SK-N-SH (cell line): Measurements from ENCODE around the gene NSD2. TPM values are rescaled to one million over a fixed set of nuclear protein-coding genes. Genes with fewer than 3 reads are reported as not detected.

Source experiments
- CTCF ChIA-PET: fragments of 300-600, 350-600 bp; formaldehyde crosslinking; extraction: SDS; loops from one replicate; lab custom pipeline; 2021; lab: Yijun Ruan, JAX
- POLR2A ChIA-PET: fragments of 350-600 bp; sonication (Branson Sonifier 250); formaldehyde crosslinking; extraction: SDS; loops from one replicate; lab custom pipeline; 2020; ENCODE audit warnings: antibody characterized with exemption, inconsistent platforms; lab: Yijun Ruan, JAX
- DNase-seq: peaks from one replicate; pipeline ENCODE4 v3.0.0; 2012
- H2AFZ ChIP-seq: fragments of 200-600 bp; sonication (generic); 2 replicates; pipeline ENCODE4 v1.8.1; 2016; ENCODE audit warnings: antibody characterized with exemption, mild to moderate bottlenecking, low read depth
- H3F3A ChIP-seq: fragments of 200-600 bp; sonication (generic); replicated peaks from 2 replicates; pipeline ENCODE3; 2016; ENCODE audit warnings: antibody characterized with exemption, mild to moderate bottlenecking; ENCODE audit not compliant: insufficient read depth
- H3K27ac ChIP-seq, 2 experiments: fragments of 200-500 bp in 1 of 2; fragments of 200-600 bp in 1 of 2; sonication (Bioruptor generic) in 1 of 2; sonication (generic), shearing (Covaris generic) in 1 of 2; 2 replicates each; pipeline versions ENCODE4 v1.5.1 to v1.6.1; 2014 to 2016; ENCODE audit warnings: low read depth in 2 of 2, inconsistent platforms in 1 of 2, low read length in 1 of 2, mild to moderate bottlenecking in 1 of 2, mixed read lengths in 1 of 2
- H3K27me3 ChIP-seq: fragments of 200-600 bp; sonication (generic), shearing (Covaris generic); 2 replicates; pipeline ENCODE4 v1.6.1; 2016; ENCODE audit warnings: mixed run types; ENCODE audit not compliant: insufficient read depth
- H3K36me3 ChIP-seq, 2 experiments: fragments of 200-500 bp in 1 of 2; fragments of 200-600 bp in 1 of 2; sonication (Bioruptor generic) in 1 of 2; sonication (generic) in 1 of 2; replicated peaks in 1 of 2; 2 replicates each; pipeline versions ENCODE3 to v1.5.1; 2014 to 2016; ENCODE audit warnings: low read length in 1 of 2, mild to moderate bottlenecking in 1 of 2; ENCODE audit not compliant: insufficient read depth in 2 of 2, control insufficient read depth in 1 of 2
- H3K4me1 ChIP-seq, 2 experiments: fragments of 200-500 bp in 1 of 2; fragments of 200-600 bp in 1 of 2; sonication (Bioruptor generic) in 1 of 2; sonication (generic), shearing (Covaris generic) in 1 of 2; 2 replicates each; pipeline versions ENCODE4 v1.5.1 to v1.6.1; 2014 to 2016; ENCODE audit warnings: low read depth in 1 of 2, low read length in 1 of 2, mixed run types in 1 of 2; ENCODE audit not compliant: insufficient read depth in 2 of 2, control insufficient read depth in 1 of 2
- H3K4me2 ChIP-seq: fragments of 200-600 bp; sonication (generic), shearing (Covaris generic); 2 replicates; pipeline ENCODE4 v1.6.1; 2017; ENCODE audit warnings: mixed run types
- H3K4me3 ChIP-seq, 2 experiments: fragments of 200-500 bp in 1 of 2; fragments of 200-600 bp in 1 of 2; sonication (Bioruptor generic) in 1 of 2; sonication (generic), shearing (Covaris generic) in 1 of 2; 2 replicates each; pipeline versions ENCODE4 v1.5.1 to v1.8.1; 2014 to 2016; ENCODE audit warnings: low read depth in 2 of 2, inconsistent platforms in 1 of 2, low read length in 1 of 2, mild to moderate bottlenecking in 1 of 2, mixed read lengths in 1 of 2, moderate library complexity in 1 of 2
- H3K79me2 ChIP-seq: fragments of 200-600 bp; sonication (generic); 2 replicates; pipeline ENCODE4 v1.8.1; 2017; ENCODE audit warnings: mild to moderate bottlenecking; ENCODE audit not compliant: insufficient read depth
- H3K9ac ChIP-seq: fragments of 200-600 bp; sonication (generic); 2 replicates; pipeline ENCODE4 v1.6.1; 2017; ENCODE audit warnings: mixed run types
- H3K9me2 ChIP-seq: fragments of 200-600 bp; sonication (generic); 2 replicates; pipeline ENCODE4 v1.6.1; 2017; ENCODE audit warnings: mixed run types
- H3K9me3 ChIP-seq: fragments of 200-600 bp; sonication (generic); 2 replicates; pipeline ENCODE4 v1.6.1; 2017; ENCODE audit warnings: mixed run types, mild to moderate bottlenecking, moderate library complexity
- H4K20me1 ChIP-seq: fragments of 200-600 bp; sonication (generic); 2 replicates; pipeline ENCODE4 v1.6.1; 2017; ENCODE audit warnings: mild to moderate bottlenecking, mixed run types; ENCODE audit not compliant: insufficient read depth
- CHD2 ChIP-seq: fragments of 150-350 bp; IDR thresholded peaks from 2 replicates; pipeline ENCODE4 v1.6.1; 2018; ENCODE audit warnings: low read length; ENCODE audit not compliant: partially characterized antibody
- GABPA ChIP-seq: IDR thresholded peaks from 2 replicates; pipeline ENCODE4 v1.4.0; 2012; ENCODE audit warnings: low read depth, mild to moderate bottlenecking
- GATA2 ChIP-seq: sonication (generic); formaldehyde crosslinking; IDR thresholded peaks from 2 replicates; pipeline ENCODE4 v1.5.0; 2020; ENCODE audit warnings: mild to moderate bottlenecking, missing genetic modification reagents
- JUND ChIP-seq: IDR thresholded peaks from 2 replicates; pipeline ENCODE4 v1.4.0; 2012
- MAX ChIP-seq: IDR thresholded peaks from 2 replicates; pipeline ENCODE4 v1.4.0; 2012; ENCODE audit warnings: low read depth
- MEF2A ChIP-seq: IDR thresholded peaks from 2 replicates; pipeline ENCODE4 v1.4.0; 2012; ENCODE audit warnings: low read depth, borderline replicate concordance
- RCOR1 ChIP-seq: fragments of 150-350 bp; IDR thresholded peaks from 2 replicates; pipeline ENCODE4 v1.6.1; 2017; ENCODE audit warnings: antibody characterized with exemption, low read length
- RFX5 ChIP-seq: IDR thresholded peaks from 2 replicates; pipeline ENCODE4 v1.6.1; 2012; ENCODE audit warnings: mild to moderate bottlenecking, improper control_type of control experiment, low read length
- RXRA ChIP-seq: IDR thresholded peaks from 2 replicates; pipeline ENCODE4 v1.4.0; 2012; ENCODE audit warnings: low read depth, mild to moderate bottlenecking, borderline replicate concordance
- SMC3 ChIP-seq: IDR thresholded peaks from 2 replicates; pipeline ENCODE4 v1.6.1; 2012; ENCODE audit warnings: low read depth, low read length, improper control_type of control experiment
- TAF1 ChIP-seq: IDR thresholded peaks from 2 replicates; pipeline ENCODE4 v1.6.1; 2012; ENCODE audit warnings: low read depth, mild to moderate bottlenecking, low read length, moderate library complexity, borderline replicate concordance
- TCF12 ChIP-seq: IDR thresholded peaks from 2 replicates; pipeline ENCODE4 v1.4.0; 2012
- YY1 ChIP-seq: IDR thresholded peaks from 2 replicates; pipeline ENCODE4 v1.4.0; 2012; ENCODE audit warnings: low read depth, mild to moderate bottlenecking
- WGBS: methylation state at CpG from one replicate; pipeline ENCODE4 v1.1.6; 2017; ENCODE audit warnings: low lambda C conversion rate; 5-methylcytosine and 5-hydroxymethylcytosine counted together
- polyA plus RNA-seq, 3 experiments: library from polyadenylated mRNA; depleted of rRNA; stranded (reverse); fragments of >200 nt; gene quantifications; 2 replicates each; pipeline ENCODE4 v1.2.3, GENCODE V29; 2012
- TF ChIP-seq, protein P1 (sequence below): fragments of 150-350 bp; IDR thresholded peaks from 2 replicates; pipeline ENCODE4 v1.6.1; 2017; ENCODE audit warnings: antibody characterized with exemption, low read length, low read depth, borderline replicate concordance
- TF ChIP-seq, protein P2 (sequence below): IDR thresholded peaks from 2 replicates; pipeline ENCODE4 v1.4.0; 2012; ENCODE audit warnings: low read depth, borderline replicate concordance
- TF ChIP-seq, protein P3 (sequence below): fragments of 200-600 bp; sonication (generic); IDR thresholded peaks from 2 replicates; pipeline ENCODE4 v1.6.1; 2017; ENCODE audit warnings: antibody characterized with exemption, mild to moderate bottlenecking, moderate library complexity

The NSD2 gene
- polyA plus RNA-seq, 1 of the 3 experiments (the other 2 are of a cell fraction): 34.2 TPM

DNA sequence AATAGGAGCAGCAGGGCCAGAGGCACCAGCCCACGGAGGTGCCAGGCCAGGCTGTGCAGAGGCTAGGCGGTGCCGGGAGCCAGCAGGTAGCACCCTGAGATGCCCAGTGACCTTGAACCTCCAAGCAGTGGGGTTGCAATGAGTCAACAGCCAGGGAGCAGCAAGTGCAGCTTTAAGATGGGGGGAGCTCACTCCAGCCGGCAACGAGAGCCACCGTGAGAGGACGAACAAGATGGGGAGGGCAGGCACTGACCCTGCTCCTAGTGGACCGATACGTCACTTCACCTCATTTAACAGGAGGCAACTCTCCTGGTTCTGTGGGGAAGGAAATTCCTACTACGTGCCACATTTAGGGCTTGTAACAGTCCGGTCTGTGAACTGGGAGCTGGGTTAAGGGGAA lies 20.0 kb upstream of the NSD2 start:
- Histone ChIP-seq H3K4me1 (no peaks in the 10 kb centered on the region; a peak in 1 of 4 replicates), H3K4me3 (no peak overlapping the region), H2AFZ (no peak overlapping the region), H3K9ac (no peak overlapping the region), H3K79me2 (peaks cover 83% of the 10 kb centered on the region), H3F3A (peaks cover 12% of the 10 kb centered on the region), H3K9me2 (no peaks in the 10 kb centered on the region), H3K9me3 (no peaks in the 10 kb centered on the region), H3K4me2 (no peak overlapping the region), H4K20me1 (peaks cover 48% of the 10 kb centered on the region), H3K36me3 (peaks cover 2 to 16% of the 10 kb centered on the region in 2 experiments), H3K27me3 (no peaks in the 10 kb centered on the region), H3K27ac (no peak overlapping the region)
- TF ChIP-seq, protein P1, sequence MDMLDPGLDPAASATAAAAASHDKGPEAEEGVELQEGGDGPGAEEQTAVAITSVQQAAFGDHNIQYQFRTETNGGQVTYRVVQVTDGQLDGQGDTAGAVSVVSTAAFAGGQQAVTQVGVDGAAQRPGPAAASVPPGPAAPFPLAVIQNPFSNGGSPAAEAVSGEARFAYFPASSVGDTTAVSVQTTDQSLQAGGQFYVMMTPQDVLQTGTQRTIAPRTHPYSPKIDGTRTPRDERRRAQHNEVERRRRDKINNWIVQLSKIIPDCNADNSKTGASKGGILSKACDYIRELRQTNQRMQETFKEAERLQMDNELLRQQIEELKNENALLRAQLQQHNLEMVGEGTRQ: no peak
- TF ChIP-seq GABPA: no peak
- no peak for TF ChIP-seq SMC3
- TF ChIP-seq JUND: no peak
- TF ChIP-seq YY1: no peak
- no peak for TF ChIP-seq GATA2 (CRISPR knock-in tag)
- no peak for TF ChIP-seq RCOR1
- DNase-seq: no peak
- ChIA-PET POLR2A (no interaction called here), CTCF (interaction anchor here (1.0 to 2.2 kb wide), 3 partner anchors 25 to 106 kb away, joined by 3 to 13 read pairs (median 3); no protein-coding TSS in a partner anchor)
- WGBS: 96% methylated on average over 9 of the region's 11 CpGs

DNA sequence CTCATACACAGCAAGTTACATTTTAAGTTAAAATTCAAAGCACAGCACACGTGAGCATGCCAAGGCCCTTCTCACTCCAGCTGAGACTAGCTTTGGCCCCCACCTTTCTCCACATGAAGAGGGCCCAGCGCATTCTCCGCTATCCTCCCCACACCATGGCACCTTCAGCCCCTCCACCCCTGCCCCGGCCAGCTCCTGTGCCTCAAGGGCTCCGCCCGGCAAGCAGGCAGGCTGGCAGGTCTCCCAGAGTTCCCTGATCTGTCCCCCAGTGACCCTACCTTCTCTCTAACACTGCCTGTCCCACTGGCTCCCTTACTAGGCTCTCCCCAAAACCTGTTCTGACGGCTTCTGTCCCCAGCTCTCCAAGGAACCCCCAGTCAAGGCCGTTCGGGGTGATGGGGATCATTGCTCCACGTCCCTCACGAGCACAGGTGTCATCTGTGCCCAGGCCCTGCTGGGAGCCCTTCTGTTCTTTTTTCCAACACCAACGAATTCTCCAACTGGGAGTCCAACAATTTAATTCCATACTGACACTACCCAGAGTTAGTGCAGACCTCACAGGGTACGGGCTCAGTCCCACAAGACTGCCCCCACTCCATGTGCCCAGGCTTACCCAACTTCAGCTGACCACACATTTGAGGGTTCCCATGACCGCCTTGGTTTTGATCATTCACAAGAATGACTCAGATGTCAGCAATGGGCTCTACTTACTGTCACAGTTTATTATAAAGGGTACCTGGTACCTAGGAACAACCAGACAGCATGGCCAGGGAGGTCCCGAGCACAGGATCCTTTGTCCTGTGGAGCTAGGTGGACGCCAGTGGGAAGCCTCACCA lies 19.4 kb upstream of the NSD2 start:
- no peak overlapping the region for H3K4me3 ChIP-seq
- H2AFZ ChIP-seq: no peak overlapping the region
- POLR2A ChIA-PET: no interaction called here
- H3K79me2 ChIP-seq: peaks cover 82% of the 10 kb centered on the region
- 87% methylated on average over 15 of the region's 16 CpGs for WGBS
- no peaks in the 10 kb centered on the region for H3K27me3 ChIP-seq
- TF ChIP-seq RFX5 (no peak), JUND (no peak), RXRA (no peak), CHD2 (no peak), GABPA (no peak), TAF1 (no peak), TCF12 (no peak), MEF2A (no peak), MAX (no peak)
- TF ChIP-seq, protein P2, sequence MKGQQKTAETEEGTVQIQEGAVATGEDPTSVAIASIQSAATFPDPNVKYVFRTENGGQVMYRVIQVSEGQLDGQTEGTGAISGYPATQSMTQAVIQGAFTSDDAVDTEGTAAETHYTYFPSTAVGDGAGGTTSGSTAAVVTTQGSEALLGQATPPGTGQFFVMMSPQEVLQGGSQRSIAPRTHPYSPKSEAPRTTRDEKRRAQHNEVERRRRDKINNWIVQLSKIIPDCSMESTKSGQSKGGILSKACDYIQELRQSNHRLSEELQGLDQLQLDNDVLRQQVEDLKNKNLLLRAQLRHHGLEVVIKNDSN: no peak
- TF ChIP-seq, protein P3, sequence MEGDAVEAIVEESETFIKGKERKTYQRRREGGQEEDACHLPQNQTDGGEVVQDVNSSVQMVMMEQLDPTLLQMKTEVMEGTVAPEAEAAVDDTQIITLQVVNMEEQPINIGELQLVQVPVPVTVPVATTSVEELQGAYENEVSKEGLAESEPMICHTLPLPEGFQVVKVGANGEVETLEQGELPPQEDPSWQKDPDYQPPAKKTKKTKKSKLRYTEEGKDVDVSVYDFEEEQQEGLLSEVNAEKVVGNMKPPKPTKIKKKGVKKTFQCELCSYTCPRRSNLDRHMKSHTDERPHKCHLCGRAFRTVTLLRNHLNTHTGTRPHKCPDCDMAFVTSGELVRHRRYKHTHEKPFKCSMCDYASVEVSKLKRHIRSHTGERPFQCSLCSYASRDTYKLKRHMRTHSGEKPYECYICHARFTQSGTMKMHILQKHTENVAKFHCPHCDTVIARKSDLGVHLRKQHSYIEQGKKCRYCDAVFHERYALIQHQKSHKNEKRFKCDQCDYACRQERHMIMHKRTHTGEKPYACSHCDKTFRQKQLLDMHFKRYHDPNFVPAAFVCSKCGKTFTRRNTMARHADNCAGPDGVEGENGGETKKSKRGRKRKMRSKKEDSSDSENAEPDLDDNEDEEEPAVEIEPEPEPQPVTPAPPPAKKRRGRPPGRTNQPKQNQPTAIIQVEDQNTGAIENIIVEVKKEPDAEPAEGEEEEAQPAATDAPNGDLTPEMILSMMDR: no peak
- H3K4me2 ChIP-seq: no peak overlapping the region
- peaks cover 2 to 9% of the 10 kb centered on the region in 2 experiments for H3K36me3 ChIP-seq
- peaks cover 12% of the 10 kb centered on the region for H3F3A ChIP-seq
- H3K9me3 ChIP-seq: no peaks in the 10 kb centered on the region
- H4K20me1 ChIP-seq: peaks cover 48% of the 10 kb centered on the region
- H3K4me1 ChIP-seq: no peaks in the 10 kb centered on the region; a peak in 1 of 4 replicates
- CTCF ChIA-PET: interaction anchor here (1.0 to 2.2 kb wide), 2 partner anchors 24 to 47 kb away, joined by 3 to 13 read pairs; no protein-coding TSS in a partner anchor
- H3K9ac ChIP-seq: no peak overlapping the region
- no peaks in the 10 kb centered on the region for H3K9me2 ChIP-seq
- no peak overlapping the region for H3K27ac ChIP-seq
- no peak for DNase-seq
